ELR (cell line): ENCODE measurements around the gene TPPP2.
"Not testable (repeated sequence)": the region's sequence is repeated elsewhere in the genome, so short reads cannot be mapped to it uniquely, and the experiment has no call there.

ENCODE experiments used
- DNase-seq: peaks from one replicate; pipeline ENCODE4 v3.0.0-alpha.2; 2015; ENCODE audit warnings: low read depth

The TPPP2 gene

GRCh38 chr14:21029917-21030316 lies at the start of gene TPPP2:
Gene TPPP2, plus strand, starts transcription at chr14:21030217. Its CDS starts 365 bp downstream, at chr14:21030582.
- DNase-seq: no peak

- no peak for DNase-seq
Measured at GRCh38 chr14:20980906-20981305, 49.1 kb upstream of the TPPP2 start.

- DNase-seq: no peak
Measured at GRCh38 chr14:20982646-20983369, 47.2 kb upstream of the TPPP2 start.

- not testable (repeated sequence) for DNase-seq
Measured at GRCh38 chr14:20985650-20986049, 44.4 kb upstream of the TPPP2 start.

GRCh38 chr14:20986811-20987210 lies 43.2 kb upstream of the TPPP2 start:
- peak; percentile 95 for DNase-seq

GRCh38 chr14:20988717-20989470 lies 41.1 kb upstream of the TPPP2 start:
- no peak for DNase-seq

DNA sequence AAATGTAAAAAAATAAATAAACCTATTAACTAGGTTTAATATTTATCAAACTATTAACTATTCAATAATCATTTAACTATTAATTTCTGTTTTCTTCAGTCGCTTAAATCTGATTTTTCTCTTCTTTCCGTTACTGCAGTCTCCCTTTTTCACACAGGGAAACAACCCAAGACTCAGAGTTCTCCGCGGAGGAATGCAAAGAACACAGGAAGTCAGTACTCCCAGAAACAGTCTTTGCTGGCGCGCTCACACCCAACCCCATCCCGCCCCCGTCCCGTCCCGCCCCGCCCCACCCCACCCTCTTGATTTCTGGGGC lies 40.6 kb upstream of the TPPP2 start:
- DNase-seq: no peak

DNA sequence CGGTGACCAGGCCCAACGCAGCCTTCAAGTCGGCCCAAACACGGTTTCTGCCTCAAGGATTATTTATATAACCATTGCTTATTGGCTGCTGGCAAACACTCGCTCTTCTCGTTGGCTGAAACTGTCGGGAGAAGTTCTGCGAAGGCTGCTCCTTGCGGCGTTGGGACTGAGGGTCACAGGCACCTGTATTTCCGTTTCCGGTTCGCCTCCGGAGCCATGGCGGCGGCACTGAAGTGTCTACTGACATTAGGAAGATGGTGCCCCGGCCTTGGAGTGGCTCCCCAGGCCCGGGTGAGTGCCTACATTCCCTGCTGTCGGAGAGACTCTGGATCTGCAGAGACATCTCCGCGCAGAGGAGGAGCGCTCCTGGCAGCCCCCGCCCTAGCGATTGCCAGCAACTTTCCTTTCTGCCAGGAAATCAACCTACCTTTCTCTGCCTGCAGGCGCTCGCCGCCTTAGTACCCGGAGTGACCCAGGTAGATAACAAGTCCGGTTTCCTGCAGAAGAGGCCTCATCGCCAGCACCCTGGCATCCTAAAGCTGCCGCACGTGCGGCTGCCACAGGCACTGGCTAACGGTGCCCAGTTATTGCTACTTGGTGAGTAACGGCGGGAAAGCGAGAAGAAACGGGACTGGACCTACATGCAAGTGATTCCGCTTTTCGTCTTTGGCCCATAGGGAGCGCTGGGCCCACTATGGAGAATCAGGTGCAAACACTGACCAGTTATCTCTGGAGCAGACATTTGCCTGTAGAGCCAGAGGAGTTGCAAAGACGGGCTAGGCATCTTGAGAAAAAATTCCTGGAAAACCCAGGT lies 40.0 kb upstream of the TPPP2 start, which contains the start of gene METTL17:
Gene METTL17, plus strand, starts transcription at position 194 of the 814 bp plus-strand sequence. Its CDS starts 23 bp downstream, at position 217.
- DNase-seq: peak; percentile 98

DNA sequence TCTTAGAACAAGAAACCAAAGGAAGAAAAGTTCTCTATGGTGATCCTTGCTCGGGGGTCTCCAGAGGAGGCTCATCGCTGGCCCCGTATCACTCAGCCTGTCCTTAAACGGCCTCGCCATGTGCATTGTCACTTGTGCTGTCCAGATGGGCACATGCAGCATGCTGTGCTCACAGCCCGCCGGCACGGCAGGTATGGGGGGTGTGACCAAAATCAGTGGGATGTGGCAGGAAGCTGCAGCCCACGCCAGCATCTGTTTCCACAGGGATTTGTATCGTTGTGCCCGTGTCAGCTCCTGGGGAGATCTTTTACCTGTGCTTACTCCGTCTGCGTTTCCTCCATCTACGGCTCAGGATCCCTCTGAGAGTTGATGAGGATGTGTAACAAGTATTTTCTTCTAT lies 33.5 kb upstream of the TPPP2 start:
- no peak for DNase-seq

DNA sequence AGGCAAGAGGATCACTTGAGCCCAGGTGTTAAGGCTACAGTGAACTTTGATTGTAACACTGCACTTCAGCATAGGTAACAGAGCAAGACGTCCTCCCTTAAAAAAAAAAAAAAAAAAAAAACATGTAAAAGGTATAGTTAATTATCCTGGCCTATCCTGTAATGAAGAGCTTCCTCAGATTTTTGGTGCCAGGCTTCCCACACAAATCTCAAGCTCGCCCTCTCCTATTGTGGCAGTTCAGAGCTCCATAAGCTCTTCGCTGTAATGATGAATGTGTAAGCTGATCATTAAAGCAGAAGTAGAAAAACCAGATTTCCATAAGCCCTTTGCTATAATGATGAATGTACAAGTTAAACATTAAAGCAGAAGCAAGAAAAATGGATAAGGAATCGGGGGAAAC lies 32.9 kb upstream of the TPPP2 start:
- DNase-seq: no peak

- DNase-seq: no peak
Measured at GRCh38 chr14:20997564-20997963, 32.5 kb upstream of the TPPP2 start.

DNA sequence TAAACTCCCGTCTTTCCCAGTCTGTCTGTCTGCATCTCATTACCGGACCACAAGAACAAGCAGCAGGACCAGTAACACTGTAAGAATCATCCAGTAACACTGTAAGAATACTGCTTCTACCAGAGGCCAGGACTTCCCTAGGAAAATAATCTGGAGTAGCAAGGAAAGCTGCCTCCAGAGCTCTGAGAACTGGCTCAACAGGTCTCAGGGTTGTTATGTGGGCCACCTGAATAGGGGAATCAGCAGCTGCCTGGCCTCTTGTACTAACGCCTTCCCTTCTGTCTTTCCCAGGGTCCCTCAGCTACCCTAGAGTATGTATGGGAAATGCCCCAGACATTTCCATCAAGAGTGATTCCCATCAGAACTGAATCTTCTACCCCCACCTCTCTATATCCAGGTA lies 31.9 kb upstream of the TPPP2 start:
- DNase-seq: no peak

DNA sequence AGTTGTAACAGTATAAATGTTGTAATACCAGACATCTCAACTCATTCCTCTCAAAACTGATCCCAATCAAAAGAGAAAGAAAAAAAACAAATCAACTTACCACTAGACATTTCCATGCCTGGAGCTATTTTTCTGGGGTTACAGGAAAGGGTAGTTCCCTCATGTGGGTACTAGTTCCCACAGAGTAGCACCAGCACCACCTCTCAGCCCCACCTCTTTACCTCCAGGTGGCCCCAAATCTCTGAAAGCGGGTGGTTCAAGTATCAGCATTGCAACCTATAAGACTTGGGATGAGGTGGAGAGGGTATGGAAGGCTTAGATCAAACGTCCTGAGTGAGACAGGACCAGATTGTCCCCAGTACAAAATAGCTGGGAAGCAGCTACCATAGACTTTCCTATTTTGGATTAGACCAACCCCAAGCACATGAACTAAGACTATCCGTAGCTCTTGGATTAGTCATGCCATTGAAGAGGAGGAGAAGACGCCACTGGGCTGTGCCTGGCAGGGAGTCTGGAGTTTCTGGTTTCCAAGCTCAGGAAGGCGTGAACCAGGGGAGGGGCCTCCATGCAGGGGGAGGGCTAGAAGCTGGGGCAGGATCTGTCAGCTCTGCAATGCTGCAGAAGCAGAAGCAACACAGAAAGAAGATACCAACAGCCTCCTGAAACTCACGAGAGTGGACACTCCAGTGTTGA lies 31.2 kb upstream of the TPPP2 start, which contains the start of gene SLC39A2:
Gene SLC39A2, plus strand, starts transcription at position 620 of the 693 bp plus-strand sequence. CDS start 154 bp downstream, outside the sequence.
- peak; percentile 57 for DNase-seq

- no peak for DNase-seq
Measured at GRCh38 chr14:20999591-20999990, 30.4 kb upstream of the TPPP2 start.

DNA sequence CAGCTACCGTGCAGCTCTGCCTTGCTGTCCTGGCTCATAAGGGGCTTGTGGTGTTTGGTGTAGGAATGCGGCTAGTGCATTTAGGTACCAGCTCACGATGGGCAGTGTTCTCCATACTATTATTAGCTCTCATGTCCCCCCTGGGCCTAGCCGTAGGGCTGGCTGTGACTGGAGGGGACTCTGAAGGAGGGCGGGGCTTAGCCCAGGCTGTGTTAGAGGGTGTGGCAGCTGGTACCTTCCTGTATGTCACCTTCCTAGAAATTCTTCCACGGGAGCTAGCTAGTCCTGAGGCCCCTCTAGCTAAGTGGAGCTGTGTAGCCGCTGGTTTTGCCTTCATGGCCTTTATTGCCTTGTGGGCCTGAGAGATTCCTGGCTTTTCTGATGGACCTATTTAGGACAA lies 28.8 kb upstream of the TPPP2 start:
- DNase-seq: no peak

GRCh38 chr14:21003788-21004346 lies 26.1 kb upstream of the TPPP2 start:
- DNase-seq: no peak

GRCh38 chr14:21009721-21010120 lies 20.3 kb upstream of the TPPP2 start:
- DNase-seq: not testable (repeated sequence)

DNA sequence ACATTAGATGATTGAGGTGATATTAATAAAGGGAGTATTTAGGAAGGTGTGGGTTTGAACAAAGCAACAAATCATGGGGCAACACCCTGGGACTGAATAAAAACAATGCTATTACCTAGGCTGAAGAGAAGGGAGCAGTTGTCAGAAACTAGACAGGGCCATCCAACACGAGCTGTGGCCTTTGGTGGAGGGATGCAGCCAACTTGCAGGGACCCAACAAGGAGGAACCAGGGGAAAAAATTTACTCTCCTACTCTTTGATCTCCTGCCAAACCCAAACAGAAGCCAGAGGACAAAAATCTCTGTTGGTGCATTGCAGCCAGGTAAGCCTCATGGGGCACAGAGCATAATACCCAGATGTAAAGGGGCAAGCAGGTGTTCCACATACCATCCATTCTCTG lies 18.9 kb upstream of the TPPP2 start:
- DNase-seq: no peak

GRCh38 chr14:21014761-21015190 lies 15.2 kb upstream of the TPPP2 start:
- peak; percentile 81 for DNase-seq

GRCh38 chr14:21015312-21015711 lies 14.7 kb upstream of the TPPP2 start:
- DNase-seq: no peak

GRCh38 chr14:21016413-21017190 lies 13.4 kb upstream of the TPPP2 start:
- DNase-seq: no peak
